Fibroblast of the conjunctiva (primary cell): Measurements from ENCODE around the gene HOXB8.

Source experiments
- DNase-seq: peaks from one replicate; pipeline ENCODE4 v3.0.0-alpha.2; 2010; ENCODE audit warnings: low read depth

Gene HOXB8

DNA sequence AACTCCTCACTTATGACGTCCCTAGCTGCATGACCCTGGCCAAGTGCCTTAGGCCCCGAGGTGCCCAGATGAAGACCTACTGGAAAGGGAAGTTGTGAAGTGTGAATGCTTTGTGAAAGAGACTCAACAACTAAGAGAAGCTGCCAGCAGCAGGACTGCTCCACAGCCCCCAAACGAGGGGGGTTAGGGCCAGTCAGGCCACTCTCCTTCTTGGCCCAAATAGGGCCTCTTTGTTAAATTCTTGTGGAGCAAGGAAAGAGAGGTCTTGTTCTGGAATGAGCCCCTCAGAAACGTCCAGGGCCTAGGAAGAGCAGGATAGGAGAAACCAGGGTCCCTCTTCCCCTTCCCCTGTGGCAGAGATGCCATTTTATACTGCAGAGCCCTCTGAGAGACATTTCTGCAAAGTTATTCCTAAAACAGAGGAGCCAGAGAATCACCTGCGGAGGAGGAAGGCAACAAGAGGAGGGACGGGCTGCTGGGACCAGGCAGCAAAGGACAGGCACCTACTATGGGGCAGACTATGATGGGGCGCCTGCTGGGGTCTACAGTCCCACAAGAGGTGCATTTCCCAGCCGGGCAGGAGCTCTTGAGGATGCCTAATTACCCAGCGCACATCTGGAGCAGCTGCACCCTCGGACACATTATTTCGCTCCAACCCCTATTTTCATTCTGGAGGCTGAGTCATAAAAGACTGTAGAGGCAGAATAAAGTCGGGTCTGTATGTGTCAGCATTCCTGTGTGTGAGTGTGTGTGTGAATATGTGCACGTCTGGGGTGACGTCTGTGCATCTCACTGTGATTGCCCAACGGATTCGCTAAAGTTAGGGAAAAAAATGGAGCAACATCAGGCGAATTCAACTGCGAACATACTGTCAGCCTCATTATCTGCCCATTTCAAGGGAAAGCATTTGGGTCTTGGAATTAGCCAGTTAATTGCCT is 22.5 kb upstream of the HOXB8 start:
- no peak for DNase-seq

DNA sequence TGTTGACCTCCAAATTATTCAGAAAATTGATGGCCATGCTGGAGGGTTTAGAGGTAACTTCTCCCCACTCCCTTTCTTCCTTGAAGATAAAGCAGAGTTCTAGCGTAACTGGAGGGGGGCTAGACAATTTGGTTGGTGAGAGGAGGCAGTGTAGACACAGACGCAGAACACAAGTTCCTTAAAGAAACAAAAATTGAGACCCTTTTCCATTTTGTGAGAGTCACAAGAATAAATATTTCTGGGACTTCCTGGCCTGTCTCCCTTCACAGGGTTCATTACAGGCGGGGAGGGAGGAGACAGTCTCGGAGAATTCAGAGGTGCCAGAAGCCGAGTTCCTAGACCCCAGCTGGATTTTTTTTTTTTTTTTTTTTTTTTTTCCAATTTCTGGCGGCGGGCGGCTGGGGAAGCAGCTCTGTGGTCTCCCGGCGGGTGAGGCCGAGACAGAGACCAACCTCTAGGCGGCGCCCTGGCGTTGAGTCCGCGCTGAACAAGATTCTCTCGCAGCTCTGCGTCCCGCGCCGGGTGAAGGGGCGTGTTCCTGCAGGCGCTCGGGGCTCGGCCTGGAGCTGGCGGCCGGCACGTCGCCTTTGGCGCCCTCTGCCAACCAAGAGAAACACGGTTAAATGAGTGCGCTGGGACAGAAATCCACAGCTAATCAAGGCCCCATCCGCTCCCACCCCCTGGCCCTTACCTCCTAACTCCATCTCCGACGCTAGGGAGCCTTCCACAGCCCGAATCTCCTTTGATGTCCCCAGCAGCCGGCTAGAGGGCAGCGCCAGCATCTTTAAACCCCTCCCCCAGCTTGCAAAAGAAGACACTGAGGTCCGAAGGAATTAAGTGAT is 21.3 kb upstream of the HOXB8 start:
- peak; percentile 4 for DNase-seq

DNA sequence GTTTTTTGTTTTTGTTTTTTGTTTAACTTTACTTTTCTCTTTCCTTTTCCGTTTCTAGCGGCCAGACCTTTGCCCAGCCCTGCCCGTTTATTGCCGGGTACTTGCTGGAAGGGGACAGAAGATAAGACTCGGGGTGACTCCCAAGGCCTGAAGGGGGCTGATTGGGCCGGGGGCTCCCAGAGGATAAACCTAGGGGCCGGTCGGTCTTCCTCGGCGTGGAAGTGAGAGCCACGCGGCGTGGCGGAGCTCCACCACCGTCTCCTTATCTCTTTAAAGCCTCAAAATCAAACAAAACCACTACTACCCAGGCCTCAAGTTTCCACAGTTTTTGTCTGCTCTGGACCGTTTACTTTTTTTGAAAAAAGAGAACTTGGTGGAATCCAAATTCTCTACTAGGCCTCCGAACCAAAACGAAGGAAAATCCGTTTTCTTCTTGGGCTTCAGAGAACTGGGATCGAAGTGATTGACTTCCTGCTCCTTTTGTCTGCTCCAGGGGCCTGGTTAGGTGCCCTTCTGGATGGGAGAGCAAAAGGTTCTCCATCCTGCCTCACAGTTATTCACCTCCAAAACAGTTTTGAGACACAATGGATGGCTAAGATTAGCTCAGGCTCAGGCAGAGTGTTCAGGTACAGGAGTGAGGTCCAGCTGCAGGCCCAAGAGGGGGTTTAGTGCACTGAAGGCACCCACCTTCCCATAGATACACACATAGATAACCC is 19.6 kb upstream of the HOXB8 start:
- DNase-seq, result no peak

DNA sequence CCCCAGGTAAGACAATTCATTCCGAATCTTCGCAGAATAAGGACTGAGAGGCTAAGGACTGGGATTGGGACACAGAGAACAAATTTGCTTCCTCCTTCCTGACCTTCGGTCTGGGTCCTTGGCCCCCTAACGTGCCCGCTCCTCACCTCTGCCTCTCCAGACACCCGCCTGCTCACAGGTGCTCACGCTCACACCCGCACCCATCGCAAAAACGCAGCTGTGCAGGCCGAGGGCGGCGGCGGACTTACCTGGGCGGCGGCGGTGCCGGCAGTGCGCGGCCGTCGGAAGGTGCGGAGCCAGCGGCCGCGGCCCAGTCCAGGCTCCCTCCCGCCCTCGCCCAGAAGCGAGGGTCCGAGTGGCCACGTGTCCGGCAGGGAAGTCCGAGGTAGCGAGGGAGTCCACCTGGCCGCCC is 18.2 kb upstream of the HOXB8 start:
- DNase-seq, result no peak

DNA sequence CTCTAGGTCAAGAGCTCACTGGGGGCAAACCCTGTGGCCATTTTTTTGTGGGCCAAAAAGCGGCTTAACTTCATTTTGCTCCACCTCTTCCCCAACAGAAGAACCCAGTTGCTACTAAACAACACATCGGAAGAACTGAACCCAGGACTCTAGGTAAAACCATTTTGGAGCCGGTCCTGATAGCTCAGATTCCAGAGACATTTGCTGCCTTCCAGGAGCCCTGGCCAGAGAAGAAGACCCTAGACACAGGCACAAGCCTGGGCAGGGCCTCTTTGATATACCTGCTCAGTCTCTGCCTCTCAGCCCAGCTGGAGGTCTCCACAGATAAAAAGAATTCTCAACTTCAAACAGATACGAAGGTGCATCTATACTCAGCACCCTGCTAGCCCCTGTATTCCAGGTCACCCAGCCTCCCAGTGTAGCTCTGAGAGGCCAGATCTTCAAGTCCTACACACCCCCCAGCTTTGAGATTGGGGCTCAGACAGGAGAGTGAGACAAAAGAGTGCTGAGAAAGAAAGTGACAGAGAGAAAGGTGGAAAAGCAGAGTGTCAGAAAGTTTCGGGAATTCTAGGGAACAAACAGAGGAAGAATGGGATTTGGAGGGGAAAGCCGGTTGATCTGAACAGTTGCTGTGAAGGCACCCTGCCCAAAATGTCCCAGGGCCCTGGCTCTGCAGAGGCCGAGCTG is 17.6 kb upstream of the HOXB8 start:
- no peak for DNase-seq

DNA sequence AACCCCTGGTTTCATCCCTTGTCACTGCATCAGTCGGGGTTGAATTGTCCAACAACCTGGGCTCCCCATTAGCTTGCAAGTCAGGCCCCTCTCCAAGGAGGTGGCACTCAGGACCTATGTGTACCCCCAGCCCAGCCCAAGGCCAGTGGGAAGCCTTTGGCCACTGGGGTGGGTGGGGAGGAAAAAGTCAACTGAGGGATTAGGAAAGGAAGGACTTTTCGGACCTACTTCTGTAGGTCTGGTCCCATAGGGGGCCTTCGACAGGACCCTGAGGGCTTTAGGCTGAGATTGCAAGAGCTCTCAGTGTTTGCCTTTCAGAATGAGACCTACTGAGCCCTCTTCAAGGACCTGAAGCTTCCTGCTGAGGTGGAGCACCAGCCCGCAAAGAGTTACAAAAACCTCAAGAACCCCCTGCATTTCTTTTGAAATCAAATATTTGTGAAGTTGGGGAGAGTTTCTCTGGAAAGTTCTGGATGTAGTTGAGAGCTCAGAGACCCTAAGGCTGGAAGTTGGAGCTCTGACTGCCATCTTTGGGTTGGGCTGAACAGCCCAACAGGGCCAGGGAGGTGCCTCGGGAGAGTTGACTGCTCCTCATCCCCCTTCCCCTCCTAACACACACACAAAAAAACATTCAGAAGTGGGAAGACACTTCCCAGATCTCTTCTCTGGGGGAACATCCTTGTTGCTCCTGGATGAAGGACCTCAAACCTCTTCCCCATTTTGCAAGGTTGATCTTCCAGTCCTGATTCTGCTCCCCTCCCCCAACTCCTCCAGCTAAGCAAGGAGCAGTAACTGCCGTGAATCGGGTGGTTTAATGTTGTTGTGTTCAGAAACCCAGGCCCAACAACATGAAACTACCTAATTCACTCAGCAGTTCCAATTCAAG is 16.8 kb upstream of the HOXB8 start:
- DNase-seq, result no peak

DNA sequence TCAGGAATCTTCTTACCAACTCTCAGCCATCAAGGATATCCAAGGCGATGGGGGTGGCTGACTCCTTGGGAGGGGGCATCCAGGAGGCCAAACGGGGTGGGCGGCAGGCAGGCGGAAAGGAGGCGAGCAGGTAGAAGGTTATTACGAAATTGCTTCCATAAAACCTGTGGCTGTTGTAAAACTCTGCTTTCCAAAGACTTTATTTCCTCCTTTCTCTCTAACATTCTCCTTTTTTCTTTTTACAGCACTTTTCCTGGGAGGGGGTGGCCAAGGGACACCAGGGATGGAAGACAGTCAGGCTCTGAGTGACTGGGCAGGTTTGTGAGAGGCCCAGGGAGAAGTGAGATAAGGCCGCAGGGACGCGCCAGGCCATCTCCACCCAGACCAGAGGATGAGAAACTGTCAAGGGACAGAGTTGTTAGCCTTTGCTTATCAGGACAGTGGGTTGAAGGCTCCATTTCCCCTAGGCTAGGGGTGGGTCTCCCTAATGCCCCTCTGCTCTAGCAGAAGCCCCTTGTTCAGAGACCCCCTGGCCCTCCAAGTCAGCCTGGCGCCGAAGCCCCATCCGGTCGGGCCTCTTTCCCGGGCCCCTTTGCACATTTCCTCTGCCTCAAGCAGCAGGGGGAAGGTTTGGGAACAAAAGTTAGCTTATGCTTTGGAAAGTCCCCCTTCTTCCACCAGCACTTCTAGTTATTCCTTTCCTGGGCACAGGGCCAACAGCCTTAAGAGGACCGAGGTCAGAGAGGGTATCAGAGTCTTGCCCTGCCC is 16.0 kb upstream of the HOXB8 start:
- no peak for DNase-seq

DNA sequence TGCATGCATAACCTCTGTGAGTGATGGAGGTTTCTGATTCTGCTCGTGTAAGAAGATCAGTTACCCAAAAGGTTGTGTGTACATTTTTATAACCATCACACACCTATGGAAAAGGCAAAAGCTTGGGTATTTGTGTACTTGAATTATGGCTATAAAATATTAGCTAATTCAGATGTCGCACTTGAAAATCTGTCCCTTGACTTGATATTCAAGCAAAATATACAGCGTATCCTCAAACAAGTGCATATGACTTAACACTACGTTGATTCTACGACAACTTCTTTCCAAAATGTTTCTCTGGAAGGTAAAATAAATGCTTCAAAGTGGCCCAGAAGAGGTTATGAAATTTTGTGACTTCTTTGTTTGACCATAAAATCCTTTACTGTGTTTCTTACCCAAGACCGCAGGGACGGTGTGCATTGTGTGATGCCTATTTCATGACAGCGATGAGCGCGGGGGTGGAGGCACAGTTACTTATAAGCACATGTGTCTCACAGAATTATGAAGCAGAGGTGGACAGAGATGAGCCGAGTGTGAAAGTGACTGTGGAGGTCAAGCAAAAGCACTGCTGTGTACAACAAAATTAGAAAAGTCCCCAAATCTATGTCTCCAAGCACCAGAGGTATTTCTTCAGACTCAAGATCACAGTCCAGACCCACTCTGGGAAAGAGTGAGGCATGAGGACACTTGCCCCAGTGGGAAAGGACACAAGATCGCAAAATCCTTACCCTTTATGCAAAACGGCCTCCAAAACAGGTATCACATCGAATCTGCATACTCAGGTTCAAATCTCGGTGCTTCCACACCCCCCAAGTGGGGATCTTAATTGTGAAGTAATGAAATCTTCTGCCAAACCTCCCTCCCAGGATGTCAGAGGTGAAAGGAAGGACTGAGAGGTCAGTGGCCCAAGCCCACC is 15.2 kb upstream of the HOXB8 start:
- no peak for DNase-seq

DNA sequence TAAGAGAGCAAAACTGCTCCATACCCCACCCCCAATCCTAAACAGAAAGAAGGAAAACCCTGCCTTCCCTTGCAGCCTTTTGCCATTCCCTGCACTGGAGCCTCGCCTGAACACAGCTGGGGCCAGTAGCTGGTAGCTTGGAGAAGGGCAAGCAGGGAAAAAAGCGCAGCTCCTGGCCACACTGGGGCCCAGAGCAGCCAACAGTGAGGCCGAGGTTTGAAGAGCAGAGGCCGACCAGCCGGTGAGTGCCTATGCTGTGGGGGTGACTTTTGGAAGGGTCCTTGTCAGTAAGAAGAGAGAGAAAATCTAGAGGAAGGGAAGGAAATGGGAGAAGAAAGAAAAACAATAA is 14.3 kb upstream of the HOXB8 start:
- no peak for DNase-seq

DNA sequence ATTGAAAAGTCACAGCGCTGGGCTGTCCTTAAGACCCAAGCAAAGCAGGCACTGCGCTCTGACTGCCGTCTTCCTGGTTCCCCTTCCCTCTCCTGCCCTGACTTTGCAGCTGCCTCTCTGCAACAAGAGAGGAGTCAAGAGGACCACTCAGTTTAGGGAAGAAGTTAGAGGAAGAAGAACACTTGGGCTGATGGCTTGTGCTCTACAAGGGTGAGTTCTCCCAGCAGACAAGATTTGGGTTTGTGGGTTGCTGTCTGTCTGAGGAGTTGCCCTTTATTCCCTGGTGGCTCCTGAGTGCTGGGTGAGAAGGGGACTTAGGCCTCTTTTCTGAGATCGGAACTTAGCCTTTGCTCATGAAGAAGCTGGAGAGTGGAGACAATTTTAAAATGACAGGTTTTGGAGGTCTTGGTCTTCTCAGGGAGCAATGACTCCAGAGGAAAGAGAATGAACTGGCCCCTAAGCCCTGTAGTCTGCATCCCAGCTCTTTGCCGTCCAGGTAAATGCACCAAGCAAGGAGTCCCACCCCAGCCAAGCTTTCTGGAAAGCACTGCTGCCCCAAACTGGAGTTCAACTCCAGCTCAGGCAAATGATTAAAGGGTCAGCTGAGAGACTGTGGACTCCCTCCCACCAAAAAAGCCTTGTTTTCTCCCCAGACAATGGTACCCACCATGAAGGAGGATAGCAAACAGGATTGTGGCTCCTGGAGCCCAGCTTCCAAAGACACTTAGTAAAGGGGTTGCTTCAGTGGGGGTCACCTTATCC is 13.7 kb upstream of the HOXB8 start:
- no peak for DNase-seq

DNA sequence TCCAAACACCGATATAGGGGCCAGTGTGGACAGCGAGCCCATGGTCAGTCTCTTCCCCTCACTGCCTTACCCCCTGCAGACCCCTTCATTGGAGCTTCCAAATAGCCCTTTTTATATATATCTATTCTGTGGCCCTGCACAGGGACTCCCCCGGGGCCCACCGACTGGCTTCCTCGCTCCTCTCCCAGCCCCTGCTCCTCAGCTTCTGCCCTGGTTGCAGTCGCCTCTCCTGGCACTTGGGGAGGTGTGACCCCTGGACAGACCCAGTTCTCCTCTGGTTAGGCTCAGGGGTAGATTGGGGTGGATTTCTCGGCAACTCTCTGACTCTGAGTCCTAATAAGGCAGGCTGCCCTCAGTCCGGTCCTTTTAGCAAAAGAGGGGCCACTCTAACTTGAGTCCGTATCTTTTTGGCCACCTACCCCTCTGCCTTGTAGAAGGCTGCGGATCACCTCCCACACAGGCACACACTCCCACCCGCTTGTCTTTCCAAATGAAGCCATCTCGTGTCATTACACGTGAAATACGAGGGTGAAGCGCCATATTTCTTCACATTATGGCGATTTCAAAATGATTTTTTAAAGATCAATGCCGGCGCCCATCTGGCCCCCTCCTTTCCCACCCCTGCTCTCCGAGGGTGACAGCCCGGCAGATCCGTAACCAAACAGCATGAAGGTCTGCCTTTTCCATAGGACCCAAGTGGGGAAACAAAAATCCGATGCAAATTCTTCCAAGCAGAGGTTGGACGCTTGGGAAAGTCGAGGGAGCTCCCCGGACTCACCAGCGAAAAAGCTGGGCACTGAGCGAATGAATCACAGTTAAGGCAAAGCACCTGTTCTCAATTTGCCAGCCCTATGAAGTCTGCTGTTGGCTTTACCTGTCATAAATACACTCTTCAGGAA is 12.8 kb upstream of the HOXB8 start:
- no peak for DNase-seq

DNA sequence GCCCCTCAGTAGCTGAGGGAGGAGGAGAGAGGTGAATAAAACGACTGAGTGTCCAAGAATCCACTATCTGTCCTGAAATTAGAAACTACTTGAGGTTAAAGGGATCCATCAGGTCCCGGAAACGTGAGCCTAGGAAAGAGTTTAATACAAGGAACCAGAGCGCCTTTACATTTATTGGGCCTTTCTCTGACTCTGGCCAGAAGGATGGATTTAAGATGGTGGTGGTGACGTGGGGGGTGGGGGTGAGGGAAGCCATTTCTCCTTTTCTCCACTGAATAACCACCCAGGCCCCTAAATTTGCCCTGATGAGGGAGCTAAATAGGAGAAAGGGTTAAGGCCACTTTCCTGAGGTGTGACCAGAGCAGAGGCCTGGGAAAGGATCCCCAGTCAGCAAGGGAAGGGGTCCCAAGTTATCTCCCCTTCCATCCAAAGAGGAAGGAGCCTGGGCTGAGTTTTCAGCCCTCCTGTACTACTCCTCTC is 12.1 kb upstream of the HOXB8 start:
- DNase-seq, result no peak

DNA sequence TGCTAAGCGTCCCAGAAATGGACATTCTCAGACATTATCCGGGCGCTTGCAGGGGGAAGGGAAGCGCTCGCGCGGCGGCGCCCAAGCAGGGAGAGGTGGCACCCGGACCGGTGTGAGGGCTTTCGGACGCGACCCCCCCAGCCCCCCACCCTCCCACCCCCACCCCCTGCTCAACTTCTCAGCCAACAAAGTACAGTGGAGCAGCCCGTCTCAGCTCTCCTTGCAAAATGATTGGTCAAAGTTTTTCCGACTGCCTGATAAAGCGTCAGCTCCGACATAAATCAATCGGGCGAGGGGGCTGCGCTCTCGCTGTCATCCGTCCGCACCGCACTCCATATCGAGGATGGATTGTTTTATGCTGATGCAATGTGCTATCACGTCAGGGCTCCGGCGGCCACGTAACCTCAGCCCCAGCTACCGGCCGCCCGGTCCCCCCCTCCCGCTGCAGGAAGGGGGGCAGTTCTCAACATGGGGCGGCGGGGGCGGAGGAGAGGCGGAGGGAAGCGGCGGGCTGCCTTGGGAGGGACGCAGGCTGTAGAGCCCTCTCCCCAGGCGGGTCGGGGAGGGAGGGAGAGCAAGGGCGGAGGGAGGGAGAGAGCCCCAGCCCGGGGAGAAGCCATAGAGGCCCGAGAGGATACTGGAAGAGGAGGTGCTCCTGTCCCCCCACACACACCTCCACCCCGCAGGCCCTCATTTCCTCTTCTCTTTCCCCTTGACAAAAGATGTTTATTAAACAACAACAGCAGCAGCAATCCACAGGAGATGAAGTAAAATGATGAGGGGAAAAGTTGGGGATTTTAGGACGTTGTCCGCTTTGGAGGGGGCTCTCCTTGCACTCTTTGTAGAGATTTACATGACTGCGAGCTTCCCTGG is 11.4 kb upstream of the HOXB8 start, which contains the start of gene HOXB9:
Gene HOXB9 (minus strand): TSS at position 114 of the 873 bp plus-strand sequence. CDS start 89 bp downstream, at position 25.
- no peak for DNase-seq

DNA sequence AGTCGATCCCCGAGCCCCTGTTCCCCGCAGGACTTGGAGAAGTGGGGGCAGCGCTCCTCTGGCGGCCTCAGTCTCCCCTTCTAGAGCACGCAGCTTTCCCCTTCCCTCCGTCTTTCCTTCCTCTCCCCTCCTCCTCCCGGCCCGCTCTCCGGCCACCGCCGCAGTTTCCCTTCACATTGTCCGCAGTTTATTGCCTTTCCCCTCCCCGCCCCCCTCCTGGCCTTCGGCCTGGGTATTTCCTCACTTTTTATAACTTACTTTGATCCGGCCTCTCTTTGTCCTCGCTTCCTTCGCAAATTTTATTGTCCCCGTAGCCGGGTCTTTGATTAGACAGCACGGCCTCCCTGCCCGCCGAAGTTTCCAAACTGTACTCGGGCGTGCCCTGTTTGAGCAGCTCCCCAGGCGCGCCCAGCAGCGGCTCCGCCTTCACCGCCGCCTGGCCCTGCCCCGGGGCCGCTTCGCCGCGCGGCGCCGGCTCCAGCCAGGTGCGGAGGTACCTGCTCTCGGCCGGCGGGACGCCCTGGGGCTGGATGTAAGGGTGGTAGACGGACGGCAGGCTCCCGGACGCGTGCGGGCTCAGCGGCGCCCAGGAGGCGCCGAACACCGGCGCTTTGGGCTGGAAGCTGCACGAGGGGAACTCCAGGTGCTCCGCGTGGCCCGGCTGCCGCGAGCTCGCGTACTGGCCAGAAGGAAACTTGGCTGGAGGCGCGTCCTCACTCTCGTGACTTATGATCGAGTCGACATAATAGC is 10.6 kb upstream of the HOXB8 start:
- DNase-seq, result no peak
